ENCODE data around the gene ARHGAP28. TPM values are rescaled to one million over a fixed set of nuclear protein-coding genes. Genes with fewer than 3 reads are reported as not detected.

ARHGAP28 gene
- total RNA-seq, 6 donors from 2014 or later: 4.1 to 18.9 (median 11.3) TPM

DNA sequence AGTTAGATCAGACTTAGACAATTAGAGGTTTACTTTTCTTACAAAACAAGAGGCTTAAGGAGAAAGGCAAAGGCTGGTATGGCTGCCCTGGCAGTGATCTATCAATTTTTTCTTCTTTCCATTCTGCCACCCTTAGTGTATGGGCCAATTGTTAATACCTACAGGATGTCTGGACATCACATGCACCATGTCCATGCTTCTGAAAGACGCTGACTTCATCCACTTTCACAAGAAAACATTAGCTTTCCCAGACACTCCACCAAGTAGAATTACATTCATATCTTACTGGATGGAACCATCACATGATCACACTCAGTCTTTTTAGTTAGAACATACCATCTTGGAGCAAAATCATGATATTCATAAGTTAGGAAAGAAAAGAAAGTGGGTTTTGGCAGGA is 120.9 kb downstream of the ARHGAP28 start:
- no peak overlapping the region for H3K4me3 ChIP-seq
- no peak overlapping the region for H3K27ac ChIP-seq
- no peak for TF ChIP-seq POLR2A (IDR thresholded peaks at IDR 0.05)
- no peak for TF ChIP-seq POLR2AphosphoS5 (IDR thresholded peaks at IDR 0.05)
- TF ChIP-seq, protein P1, sequence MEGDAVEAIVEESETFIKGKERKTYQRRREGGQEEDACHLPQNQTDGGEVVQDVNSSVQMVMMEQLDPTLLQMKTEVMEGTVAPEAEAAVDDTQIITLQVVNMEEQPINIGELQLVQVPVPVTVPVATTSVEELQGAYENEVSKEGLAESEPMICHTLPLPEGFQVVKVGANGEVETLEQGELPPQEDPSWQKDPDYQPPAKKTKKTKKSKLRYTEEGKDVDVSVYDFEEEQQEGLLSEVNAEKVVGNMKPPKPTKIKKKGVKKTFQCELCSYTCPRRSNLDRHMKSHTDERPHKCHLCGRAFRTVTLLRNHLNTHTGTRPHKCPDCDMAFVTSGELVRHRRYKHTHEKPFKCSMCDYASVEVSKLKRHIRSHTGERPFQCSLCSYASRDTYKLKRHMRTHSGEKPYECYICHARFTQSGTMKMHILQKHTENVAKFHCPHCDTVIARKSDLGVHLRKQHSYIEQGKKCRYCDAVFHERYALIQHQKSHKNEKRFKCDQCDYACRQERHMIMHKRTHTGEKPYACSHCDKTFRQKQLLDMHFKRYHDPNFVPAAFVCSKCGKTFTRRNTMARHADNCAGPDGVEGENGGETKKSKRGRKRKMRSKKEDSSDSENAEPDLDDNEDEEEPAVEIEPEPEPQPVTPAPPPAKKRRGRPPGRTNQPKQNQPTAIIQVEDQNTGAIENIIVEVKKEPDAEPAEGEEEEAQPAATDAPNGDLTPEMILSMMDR (IDR thresholded peaks at IDR 0.05): no peak
- no peak for TF ChIP-seq EP300 (IDR thresholded peaks at IDR 0.05)
- peaks cover 0 to 10% (median 3%) of the 10 kb centered on the region in 4 donors for H3K9me3 ChIP-seq
- WGBS, 2 donors: 93 to 100% methylated on average over 1 of the region's 1 CpG
- ATAC-seq (ENCODE audit: low FRiP score in 2 of 2) (no peak), DNase-seq (no peak)
- no peaks in the 10 kb centered on the region for H3K27me3 ChIP-seq
- no peaks in the 10 kb centered on the region for H3K4me1 ChIP-seq
- peaks cover 0 to 8% (median 0%) of the 10 kb centered on the region in 4 donors for H3K36me3 ChIP-seq

DNA sequence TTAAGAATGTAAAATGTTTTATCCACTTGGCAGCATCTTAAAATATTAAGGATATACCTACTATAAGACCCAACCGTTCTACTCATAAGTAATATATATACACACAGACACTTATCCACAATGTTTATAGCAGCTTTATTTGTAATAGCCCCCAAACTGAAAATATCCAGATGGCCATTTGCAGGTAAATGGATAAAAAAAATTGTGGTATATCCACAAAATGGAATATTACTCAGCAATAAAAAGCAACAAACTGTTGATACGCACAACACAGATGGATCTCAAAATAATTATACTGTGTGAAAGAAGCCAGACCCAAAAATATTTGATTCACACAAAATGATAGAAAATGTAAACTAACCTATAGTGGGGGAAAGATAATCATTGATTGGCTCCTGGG is 122.0 kb downstream of the ARHGAP28 start:
- H3K27me3 ChIP-seq: no peaks in the 10 kb centered on the region
- peaks cover 0 to 10% (median 3%) of the 10 kb centered on the region in 4 donors for H3K9me3 ChIP-seq
- no peaks in the 10 kb centered on the region for H3K4me1 ChIP-seq
- H3K36me3 ChIP-seq: peaks cover 0 to 8% (median 0%) of the 10 kb centered on the region in 4 donors
- H3K4me3 ChIP-seq: no peak overlapping the region
- H3K27ac ChIP-seq: no peak overlapping the region
- TF ChIP-seq EP300 (IDR thresholded peaks at IDR 0.05) (no peak), POLR2A (IDR thresholded peaks at IDR 0.05) (no peak), POLR2AphosphoS5 (IDR thresholded peaks at IDR 0.05) (no peak)
- TF ChIP-seq, protein P1 (IDR thresholded peaks at IDR 0.05): no peak
- DNase-seq: no peak
- WGBS, 2 donors: 97% methylated on average over 2 of the region's 2 CpGs
- no peak for ATAC-seq (ENCODE audit: low FRiP score in 2 of 2)

DNA sequence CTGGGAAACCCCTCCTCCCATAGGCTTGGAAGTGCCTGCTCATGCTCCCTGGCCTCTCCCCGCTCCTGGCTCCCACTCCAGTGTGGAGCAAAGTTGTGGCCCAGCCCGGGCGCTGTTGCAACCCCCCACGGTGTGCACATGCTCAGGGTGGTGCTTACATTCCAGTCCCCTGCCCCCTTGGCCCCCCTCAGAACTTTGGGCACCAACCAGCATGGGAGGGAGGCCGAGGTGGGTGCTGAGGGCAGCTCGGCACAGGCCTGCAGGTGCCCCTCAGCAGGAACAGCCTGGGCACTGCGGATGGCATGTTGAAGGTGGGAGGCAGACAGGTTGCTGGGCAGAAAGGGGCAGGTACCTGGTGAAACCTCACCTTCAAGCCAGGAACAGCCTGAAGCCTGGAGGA is 125.3 kb downstream of the ARHGAP28 start:
- 95 to 100% methylated on average over 4 to 7 of the region's 7 CpGs for WGBS, 2 donors
- Histone ChIP-seq H3K4me3 (no peak overlapping the region), H3K4me1 (no peaks in the 10 kb centered on the region), H3K27me3 (no peaks in the 10 kb centered on the region), H3K36me3 (peaks cover 0 to 8% (median 0%) of the 10 kb centered on the region in 4 donors), H3K27ac (no peak overlapping the region), H3K9me3 (peaks cover 0 to 10% (median 3%) of the 10 kb centered on the region in 4 donors)
- DNase-seq (peak in 1 of 2 donors; percentile 54), ATAC-seq (ENCODE audit: low FRiP score in 2 of 2) (no peak)
- TF ChIP-seq POLR2A (IDR thresholded peaks at IDR 0.05) (no peak), POLR2AphosphoS5 (IDR thresholded peaks at IDR 0.05) (no peak), EP300 (IDR thresholded peaks at IDR 0.05) (no peak)
- TF ChIP-seq, protein P1 (IDR thresholded peaks at IDR 0.05): no peak

DNA sequence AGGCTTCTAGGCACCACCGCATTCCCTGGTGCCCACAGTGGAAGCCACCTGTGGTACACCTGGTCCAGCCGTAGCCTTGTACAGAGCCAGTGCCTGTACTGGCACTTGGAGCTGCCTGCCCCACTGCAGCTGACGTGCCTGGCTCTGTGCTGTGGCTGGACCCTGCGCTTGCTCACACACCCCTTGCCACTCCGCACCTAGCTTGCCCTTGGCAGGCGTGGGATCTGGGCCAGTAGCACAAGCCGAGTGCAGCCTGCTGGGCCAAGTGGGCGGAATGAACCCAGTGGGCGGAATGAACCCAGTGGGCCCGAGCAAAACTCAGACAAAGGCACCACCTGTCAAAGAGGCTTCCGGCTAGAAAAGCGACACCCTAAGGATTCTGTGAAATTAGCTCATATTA is 126.3 kb downstream of the ARHGAP28 start:
- no peak overlapping the region for H3K27ac ChIP-seq
- no peaks in the 10 kb centered on the region for H3K27me3 ChIP-seq
- peaks cover 0 to 8% (median 0%) of the 10 kb centered on the region in 4 donors for H3K36me3 ChIP-seq
- TF ChIP-seq POLR2AphosphoS5 (IDR thresholded peaks at IDR 0.05) (no peak), POLR2A (IDR thresholded peaks at IDR 0.05) (no peak), EP300 (IDR thresholded peaks at IDR 0.05) (no peak)
- TF ChIP-seq, protein P1 (IDR thresholded peaks at IDR 0.05): no peak
- H3K4me1 ChIP-seq: no peaks in the 10 kb centered on the region
- WGBS, 2 donors: 90% methylated on average over 6 to 12 of the region's 12 CpGs
- ATAC-seq (ENCODE audit: low FRiP score in 2 of 2) (peak in 1 of 2 donors; percentile 46), DNase-seq (peak in 1 of 2 donors; percentile 56)
- peaks cover 0 to 10% (median 3%) of the 10 kb centered on the region in 4 donors for H3K9me3 ChIP-seq
- no peak overlapping the region for H3K4me3 ChIP-seq

DNA sequence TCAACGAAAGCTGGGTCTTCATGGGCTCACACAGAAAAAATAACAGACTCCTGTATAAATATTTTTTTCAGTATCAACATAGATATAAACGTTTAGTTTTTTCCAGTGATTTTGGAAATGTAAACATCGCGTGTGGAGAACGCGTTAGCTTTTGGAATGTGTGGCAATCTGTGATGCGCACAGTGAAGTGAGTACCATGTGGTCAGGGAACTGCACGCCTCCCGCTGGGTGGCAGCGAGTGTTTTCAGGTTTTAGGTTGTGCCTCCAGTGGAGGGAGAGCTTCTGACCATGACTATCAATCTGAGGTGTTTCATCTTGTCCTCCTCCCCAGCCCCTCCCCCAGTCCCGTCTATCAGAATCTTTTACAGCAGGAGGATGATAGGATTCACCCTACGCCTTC is 127.8 kb downstream of the ARHGAP28 start:
- Histone ChIP-seq H3K27ac (no peak overlapping the region), H3K4me3 (no peak overlapping the region), H3K4me1 (no peaks in the 10 kb centered on the region), H3K9me3 (peaks cover 0 to 4% (median 0%) of the 10 kb centered on the region in 4 donors), H3K36me3 (no peaks in the 10 kb centered on the region), H3K27me3 (no peaks in the 10 kb centered on the region)
- 71 to 82% methylated on average over 12 of the region's 12 CpGs for WGBS, 2 donors
- TF ChIP-seq, protein P1 (IDR thresholded peaks at IDR 0.05): no peak
- TF ChIP-seq POLR2A (IDR thresholded peaks at IDR 0.05): no peak
- TF ChIP-seq POLR2AphosphoS5 (IDR thresholded peaks at IDR 0.05): no peak
- TF ChIP-seq EP300 (IDR thresholded peaks at IDR 0.05): no peak
- no peak for ATAC-seq (ENCODE audit: low FRiP score in 2 of 2)
- no peak for DNase-seq

All from upper lobe of left lung (tissue), 6 donors.